ENCODE results near the gene BACH1.
"Not testable (repeated sequence)": the region's sequence is repeated elsewhere in the genome, so short reads cannot be mapped to it uniquely, and the experiment has no call there.

The BACH1 gene

DNA sequence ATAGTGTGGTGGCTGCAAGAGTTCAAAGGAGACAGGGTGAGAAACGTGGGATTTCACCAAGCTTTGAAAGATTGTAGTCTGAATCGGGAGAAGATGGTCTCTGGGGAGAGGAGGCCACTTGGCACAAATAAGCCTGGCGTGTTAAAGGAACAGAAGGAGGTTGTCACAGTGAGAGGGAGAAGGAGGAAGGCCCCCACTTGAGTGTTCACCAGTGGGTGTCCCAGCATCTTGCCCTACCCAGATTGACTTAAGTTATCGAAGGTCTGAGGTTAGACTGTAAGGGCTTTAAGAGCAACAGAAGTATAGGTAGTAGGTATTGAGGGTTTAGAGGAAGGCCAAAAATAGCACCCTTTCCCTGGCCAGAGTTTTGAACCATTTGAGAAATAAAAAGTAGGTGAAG is 48.0 kb downstream of the BACH1 start:
- DNase-seq (ENCODE audit: low spot score), result no peak

DNA sequence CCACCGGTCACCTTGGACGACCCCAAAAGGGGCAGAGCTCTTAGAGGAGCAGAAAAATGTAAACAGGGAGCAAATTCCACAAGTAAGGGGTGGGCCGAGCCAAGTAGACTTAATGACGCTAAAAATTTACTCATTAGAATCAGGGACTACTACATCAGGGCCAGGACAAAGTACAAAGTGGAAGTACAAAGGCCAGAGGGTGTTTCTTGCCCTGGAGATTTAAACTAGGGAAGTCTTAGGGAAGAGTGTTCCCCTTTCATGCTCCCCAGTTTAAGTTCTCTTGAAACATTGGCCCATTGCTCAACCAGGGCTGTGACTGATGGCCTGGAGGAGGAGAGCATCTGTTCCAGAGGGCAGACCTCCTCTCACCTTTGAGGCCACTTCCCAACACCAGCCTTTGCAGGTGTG is 48.6 kb downstream of the BACH1 start:
- DNase-seq (ENCODE audit: low spot score), result peak; percentile 34

DNA sequence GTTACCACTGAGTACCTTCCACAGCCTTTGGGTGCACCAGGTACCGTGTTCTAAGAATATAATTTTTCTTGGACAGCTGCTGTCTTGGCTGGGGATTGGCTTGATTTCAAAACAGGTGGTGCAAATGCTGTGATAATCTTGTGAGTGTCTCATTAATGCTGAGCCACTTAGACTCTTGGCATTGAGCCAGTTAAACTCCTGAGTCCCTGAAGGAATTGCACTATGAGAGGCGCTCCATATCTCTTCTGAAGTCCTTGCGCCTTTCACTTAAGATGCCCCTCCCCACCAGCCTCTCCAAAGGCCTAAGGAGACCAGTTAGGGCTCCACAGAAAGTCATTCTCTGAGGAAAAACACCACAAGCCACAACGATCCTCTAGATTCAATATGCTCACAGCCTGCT is 51.0 kb downstream of the BACH1 start:
- DNase-seq (ENCODE audit: low spot score), result no peak

DNA sequence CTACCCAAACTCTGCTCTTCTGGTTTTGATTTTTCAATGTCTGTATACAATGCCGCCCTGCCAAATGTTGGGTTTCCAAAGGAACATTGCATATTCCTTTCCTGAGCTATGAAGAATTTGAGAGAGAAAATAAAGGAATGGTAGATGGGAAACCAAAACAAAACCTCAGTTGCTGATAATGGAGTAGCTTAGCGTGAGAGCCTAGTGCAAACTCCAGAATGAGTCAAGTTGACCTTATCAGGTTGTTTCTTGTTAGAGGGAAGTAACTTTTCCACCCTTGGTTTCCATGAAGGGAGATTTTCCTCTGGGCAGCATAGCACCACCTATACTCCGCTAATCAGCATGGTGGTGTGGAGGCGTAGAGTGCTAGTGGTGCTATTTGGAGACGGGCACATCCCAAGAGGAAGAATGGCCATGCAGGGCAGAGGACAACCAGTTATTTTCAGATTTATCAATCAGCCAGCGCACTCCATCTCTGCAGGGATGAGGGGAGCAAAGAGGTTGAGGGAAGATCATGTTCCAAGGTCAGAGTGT is 51.6 kb downstream of the BACH1 start:
- no peak for DNase-seq (ENCODE audit: low spot score)

DNA sequence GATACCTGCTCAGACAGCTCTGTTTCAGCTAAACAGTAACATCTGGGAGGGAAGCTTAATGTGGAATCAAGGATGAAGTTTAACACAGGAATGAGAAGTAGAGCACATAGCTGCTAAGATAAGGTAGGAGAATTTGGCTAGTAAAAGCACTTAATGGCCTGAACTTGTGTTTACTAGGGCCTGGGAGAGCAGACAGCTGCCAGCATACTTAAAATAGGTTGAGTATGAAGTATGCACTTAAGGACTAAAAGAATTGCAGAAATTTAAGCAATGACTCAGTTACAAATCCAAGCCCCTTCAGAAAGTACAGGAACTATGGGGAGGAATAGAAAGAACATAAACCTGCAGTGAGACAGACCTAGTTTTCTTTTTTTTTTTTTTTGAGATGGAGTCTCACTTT is 53.0 kb downstream of the BACH1 start:
- no peak for DNase-seq (ENCODE audit: low spot score)

DNA sequence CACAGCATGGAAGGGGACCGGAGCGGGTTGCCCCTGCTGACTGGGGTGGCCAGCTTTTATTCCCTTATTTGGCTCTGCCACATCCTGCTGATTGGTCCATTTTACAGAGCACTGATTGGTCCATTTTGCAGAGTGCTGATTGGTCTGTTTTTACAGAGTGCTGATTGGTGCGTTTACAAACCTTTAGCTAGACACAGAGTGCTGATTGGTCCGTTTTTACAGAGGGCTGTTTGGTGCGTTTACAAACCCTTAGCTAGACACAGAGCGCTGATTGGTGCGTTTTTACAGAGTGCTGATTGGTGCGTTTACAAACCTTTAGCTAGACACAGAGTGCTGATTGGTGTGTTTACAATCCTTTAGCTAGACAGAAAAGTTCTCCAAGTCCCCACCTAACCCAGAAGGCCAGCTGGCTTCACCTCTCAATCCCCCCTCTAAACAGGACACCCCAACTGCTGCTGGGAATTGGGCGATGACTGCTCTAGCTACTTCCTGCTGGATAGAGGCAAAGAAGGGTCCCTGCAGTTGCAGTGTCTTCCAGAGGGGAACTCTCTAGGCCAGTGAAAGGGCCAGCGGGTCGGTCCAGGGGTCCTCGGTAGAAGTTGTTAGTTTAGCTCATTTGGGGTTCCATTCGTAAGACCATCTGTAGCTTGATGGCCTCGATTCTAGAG is 56.5 kb downstream of the BACH1 start:
- DNase-seq (ENCODE audit: low spot score), result not testable (repeated sequence)

DNA sequence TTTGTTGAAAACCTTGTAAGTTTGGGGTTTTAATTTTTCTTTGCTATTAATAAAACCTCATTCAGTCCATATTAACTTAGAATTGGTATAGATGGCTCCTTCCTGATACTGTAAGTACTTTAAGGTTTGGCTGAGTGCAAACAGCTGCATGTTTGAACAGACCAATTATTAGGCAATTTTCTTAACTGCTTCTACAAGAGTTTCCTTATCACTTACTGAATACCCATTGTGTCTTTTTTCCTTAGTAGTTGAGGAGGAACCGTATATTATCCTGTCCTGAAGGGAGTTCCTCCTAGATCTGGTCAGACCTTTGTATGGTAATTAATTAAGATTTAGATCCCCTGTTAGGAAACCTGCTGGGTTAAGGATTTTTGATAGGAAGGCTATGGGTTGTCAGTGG is 57.6 kb downstream of the BACH1 start:
- DNase-seq (ENCODE audit: low spot score), result not testable (repeated sequence)

DNA sequence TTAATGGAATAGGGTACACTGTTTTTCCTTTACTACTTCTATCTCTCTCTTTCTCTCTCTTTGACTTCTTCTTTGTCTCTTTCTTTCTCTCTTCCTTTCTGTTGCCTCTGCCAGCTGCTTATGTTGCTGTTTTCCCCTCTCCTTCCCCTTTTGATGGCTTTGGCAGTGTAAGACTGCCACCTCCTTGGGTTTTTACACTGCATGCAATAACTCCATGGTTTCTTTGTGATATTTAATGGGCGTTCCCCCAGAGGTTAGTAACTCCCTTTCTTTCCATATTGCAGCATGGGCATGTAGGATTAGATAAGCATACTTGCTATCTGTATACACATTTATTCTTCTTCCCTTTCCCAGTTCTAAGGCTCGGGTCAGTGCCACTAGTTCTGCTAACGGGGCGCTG is 58.1 kb downstream of the BACH1 start:
- DNase-seq (ENCODE audit: low spot score), result not testable (repeated sequence)

DNA sequence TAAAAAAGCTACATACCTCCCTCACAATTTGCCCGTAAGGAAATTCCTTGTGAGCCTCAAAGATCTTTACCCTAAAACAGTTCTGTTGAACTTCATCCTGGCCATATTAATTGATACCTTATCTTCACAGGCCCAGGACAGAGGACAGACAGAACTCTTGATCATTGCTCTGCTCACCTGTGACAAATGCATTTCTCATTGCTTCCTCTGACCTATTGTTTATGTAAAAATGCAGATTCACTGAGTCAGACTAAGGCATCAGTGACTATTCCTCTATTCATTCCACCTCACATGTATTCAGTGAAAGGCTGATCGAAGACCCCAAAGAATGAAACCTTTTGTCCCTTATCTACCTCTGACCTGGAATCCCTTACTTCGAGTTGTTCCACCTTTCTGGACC is 61.0 kb downstream of the BACH1 start:
- DNase-seq (ENCODE audit: low spot score), result no peak

DNA sequence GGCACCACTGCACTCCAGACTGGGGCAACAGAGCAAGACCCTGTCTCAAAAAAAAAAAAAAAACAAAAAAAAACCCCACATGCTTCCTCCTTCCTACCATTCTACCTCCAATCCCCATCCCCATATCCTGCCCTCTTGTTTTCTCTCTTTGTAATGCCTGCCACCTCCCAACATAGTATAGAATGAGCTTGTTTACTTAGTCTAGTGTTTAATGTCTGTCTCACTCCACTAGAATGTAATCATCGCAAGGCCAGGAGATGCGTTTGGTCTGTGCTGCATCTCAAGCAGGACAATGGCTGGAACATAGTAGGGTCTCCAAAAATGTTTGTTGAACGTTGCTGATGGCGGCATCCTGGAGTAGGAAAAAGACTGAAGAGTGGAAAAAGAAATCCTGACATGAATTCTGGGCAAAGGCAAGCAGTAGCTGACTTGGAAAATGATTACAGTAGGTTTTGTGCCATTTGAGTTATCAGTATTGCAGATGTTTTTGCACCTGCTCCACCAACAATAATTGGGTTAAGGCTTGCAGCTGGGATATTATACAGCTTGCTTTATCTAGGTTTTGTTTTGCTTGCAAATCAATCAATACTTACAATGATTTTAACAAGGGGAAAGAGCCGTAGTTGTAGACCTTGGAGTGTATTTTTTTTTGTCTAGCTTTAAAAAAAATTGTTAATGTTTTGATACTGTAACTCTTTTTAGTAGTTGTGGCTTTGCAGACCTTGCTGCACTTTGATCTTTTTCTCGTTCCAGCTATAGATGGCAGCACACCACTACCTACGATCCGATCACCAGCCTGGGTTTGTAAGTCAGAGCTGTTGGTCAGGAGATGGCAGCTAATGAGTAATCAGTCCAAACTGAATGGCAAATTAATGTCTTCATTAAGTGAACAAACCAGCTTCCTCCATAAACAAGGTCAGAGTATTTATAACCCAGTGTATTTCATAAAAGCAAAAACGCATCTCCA is 62.4 kb downstream of the BACH1 start:
- peak; percentile 69 for DNase-seq (ENCODE audit: low spot score)

DNA sequence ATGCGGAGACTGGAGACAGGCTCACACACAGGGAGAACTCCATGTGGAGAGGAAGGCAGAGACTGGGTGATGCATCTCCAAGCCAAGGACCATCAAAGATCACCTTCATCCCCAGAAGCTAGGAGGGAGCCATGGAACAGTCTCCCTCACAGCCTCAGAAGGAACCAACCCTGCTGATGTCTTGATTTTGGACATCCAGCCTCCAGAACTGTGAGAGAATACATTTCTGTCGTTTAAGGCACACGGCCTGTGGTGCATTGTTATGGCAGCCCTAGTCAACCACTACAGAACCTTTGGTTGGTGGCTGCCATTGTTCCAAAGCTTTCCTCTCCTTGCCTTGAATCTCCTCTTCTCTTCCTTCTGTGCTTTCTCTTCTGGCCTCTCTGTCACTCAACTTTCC is 64.0 kb downstream of the BACH1 start:
- no peak for DNase-seq (ENCODE audit: low spot score)

DNA sequence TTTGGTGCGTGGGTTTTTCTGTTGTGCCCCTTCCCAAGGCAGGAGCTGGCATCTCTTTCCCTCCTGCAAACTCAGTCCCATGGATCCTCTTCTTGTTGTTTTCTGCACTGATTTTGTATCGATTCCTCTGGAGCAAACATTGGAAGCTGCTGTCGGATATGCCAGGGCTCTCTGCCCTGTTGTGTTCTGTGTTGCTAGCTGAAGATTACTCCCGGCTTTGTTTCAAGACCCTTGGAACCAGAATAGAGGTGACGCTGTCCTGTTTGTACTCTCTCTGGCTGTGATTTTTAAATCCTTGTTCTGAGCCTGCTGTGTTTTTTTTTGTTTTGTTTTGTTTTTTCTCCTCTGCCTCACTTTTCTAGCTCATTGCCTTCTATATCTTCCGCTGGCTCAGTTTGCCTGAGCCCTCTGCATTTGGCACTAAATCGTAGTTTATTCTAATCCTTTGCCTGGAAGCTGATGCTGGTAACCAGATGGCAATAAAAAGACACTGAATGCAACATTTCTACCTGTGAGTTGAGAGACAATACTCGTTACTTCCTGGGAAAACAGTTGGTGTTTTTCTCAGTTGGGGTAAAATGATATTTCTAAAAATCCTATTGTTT is 67.0 kb downstream of the BACH1 start:
- no peak for DNase-seq (ENCODE audit: low spot score)

DNA sequence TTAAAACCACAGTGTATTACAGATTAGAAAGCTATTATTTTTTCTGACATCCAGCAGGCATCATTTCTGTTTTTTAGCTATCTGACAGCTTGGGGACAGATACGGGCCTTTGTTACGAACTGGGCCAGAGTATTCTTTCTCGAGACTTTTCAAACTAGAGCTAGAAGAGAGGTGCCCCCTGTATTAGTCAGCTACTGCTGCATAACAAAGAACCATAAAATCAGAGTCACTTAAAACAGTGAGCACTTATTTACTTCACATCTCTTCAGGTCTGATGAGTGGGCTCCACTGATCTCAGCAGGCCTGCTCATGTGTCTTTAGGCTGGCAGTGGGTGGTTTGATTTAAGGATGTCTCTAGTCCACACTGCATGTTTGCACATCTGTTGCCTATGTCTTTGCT is 67.8 kb downstream of the BACH1 start:
- DNase-seq (ENCODE audit: low spot score), result no peak

DNA sequence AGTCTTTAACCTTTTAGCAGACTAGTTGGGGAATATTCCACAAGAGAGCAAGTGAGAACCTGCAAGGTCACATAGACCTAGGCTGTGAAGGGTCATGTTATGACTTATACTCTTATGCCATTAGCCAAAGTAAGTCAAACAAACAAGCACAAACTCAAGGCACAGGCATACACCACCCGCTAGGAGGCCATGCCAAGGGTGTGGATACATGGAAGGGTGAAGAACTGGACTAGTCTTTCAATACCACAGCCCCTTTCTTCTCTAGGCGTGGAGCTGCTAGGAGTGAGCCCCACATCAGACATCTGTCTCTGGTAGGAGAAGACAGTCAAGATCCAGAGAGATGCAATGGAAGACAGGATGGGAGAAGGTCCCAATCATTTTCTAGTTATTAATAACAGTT is 68.6 kb downstream of the BACH1 start:
- DNase-seq (ENCODE audit: low spot score), result no peak

DNA sequence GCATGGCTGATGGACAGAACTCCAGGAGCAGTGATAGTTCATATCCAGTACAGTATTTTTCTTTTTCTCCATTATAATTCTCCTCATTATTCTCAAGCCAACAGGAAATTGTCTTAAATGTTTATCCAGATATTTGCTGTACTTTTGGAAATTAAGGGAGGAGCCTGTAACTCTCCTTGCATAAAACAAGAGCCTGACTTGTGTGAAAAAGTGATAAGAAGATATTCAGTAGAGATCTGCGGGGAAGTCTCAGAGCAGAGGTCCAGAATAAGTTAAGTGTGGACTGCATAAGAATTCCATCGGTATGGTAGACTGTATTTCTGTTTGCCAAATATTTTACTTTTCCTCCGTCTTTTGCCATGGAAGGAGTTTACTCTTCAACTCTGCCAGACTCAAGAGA is 70.2 kb downstream of the BACH1 start:
- DNase-seq (ENCODE audit: low spot score), result no peak

DNA sequence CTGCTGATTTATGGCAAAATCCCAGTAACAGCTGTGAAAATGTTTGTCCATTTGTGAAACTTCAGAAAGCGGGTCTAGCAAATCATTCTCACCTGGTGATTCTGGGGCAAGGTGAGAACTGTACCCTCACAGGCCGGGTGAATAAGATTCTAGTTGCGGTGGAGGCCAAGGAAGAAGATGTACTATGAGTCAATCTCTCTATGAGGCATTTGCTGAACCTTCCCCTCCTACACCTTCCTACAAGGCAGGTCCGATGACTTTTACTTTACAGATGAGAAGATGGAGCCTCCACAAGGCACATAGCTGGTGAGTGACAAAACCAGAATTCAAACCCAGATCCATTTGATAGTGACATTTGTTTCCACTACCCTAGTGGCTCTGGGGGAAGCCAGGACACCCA is 72.7 kb downstream of the BACH1 start:
- no peak for DNase-seq (ENCODE audit: low spot score)

DNA sequence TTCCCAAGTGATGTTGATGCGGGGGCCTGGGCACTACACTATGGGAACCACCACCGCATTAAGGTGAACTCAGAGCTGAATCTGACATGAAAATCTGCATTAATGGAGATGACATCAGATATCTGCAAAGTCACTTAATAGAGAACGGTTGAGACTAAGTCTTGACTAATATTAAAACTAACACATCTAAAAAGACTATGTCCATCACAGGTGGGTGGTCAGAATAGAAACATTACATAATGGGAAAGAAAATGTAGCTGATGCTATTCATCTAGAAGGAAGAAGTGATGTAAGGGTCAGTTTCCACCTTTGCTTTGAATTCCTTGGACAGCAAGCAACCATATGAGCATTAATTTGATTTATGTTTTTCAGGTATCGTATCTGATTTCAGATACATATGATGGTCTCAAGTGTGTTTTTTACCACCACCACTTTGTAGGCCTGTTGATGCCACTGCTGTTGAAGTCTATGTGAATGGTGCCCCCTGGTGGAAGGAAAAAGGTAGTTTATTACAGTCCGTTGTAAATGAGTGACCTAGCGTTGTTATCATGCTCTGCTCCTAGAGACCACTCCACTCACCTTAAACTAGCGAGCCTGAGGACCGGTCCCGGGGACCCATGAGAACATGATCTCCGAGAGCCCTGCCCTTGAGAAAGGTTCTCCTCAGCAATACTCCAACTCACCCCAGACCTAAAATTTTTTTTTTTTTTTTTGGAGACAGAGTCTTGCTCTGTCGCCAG is 73.5 kb downstream of the BACH1 start:
- DNase-seq (ENCODE audit: low spot score), result peak; percentile 89

DNA sequence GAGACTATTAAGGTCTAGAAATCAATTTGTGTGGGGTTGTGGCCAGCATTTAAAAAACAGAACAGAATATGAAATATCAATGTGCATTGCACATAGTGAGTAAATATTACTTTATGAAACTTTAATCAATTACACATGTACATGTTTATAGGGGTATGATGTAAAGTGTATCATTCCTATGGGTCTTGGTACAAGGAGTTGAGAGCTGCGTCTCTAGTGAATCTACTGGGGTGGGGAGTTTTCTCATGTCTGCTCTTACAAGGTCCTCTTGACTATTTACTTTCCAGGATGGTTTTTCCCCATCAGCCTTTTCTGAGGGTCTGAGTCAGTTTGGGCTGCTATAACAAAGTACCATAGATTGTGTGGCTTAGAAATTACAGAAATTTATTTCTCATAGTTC is 75.8 kb downstream of the BACH1 start:
- DNase-seq (ENCODE audit: low spot score), result no peak

DNA sequence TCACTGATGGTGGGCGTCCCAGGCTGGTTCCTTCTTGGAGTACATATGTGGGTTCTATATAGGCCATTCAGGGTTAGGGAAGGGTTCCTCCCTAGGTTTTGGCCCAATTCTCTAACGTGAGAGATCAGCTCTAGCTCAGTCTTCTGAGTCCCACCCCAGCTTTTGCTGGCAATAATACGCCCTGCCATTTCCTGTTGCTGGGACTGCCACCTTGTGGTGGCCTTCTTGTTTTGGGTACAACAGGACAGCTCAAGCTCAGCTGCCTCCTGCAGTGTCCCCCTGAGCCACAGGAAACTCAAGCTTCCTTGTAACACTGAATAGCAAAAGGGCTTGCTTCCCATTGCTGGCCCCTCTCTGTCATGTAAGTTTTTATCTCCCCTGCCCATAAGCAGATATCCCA is 77.8 kb downstream of the BACH1 start:
- no peak for DNase-seq (ENCODE audit: low spot score)

DNA sequence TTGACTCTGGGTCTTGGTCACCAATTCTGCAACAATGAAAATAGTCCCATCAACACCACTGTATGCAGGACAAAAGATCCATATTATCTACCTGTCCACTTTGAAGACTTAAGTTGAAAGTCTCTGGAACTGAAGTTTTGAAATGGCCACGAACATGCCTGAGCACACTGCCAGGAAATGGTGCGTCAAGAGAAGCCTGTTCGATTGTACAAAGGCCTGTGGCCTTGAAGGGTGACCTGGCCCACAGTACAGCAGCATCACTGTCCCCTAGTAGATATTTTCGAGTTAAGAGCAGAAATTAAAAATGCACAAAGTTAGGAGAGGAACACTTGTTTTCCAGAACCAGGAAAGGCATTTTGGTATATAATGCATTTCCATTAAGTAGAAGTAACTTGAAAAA is 78.5 kb downstream of the BACH1 start:
- DNase-seq (ENCODE audit: low spot score), result no peak

DNA sequence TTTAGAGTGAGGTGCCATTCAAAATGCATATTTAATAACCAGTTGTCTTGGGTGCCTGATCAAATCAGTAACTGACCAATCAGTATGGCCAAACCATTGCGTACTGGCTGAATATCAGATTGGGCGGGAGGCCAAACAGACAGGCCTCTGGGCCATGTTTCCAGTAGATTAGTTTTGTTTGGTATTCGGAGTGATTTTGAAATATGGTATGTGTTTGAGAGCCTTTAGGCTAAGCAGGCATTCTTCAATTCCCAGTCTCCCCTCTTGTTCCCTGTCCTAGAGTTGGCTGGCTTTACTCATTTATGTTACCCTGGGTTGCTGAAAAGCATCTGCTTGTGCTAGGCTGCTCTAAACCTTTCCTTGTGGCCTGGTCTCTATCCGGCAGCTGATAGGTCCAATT is 80.1 kb downstream of the BACH1 start:
- DNase-seq (ENCODE audit: low spot score), result no peak

DNA sequence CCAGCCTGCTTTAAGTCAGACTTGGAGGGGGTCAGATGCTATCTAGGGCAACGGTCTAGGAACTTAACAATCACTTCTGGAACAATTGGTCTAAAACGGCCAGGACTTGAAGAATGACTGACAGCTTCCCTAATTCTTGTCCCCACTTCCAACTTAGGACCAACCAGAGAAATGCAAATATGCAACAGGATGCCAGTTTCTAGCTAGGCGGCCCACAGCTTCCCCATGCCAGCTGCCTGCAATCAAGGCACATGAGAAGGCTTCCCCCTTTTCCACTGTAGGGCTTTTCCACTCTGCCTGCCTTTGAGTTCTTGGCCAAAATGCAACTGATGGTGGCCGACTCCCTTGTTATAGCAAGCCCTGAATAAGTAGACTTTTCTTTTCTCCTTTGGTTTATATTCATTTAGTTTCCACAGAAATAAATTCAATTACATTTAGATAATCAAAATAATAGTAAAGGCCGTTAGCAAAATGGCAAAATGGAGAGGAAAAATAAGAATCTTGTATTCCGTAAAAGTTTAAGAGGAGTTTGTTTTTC is 80.9 kb downstream of the BACH1 start:
- DNase-seq (ENCODE audit: low spot score), result no peak
